Heart left ventricle (tissue), 16 donors: Measurements from ENCODE around the gene KCNQ1. TPM values are rescaled to one million over a fixed set of nuclear protein-coding genes. Genes with fewer than 3 reads are reported as not detected.

ENCODE experiments used
- ATAC-seq, 4 donors: fragments of 200-7000 bp; cut with Tn5 transposase; one replicate each; pipeline ENCODE4 v1.9.1; 2020 to 2022; ENCODE audit warnings: moderate library complexity in 4 of 4, mild to moderate bottlenecking in 3 of 4, moderate number of reproducible peaks in 1 of 4
- DNase-seq, 5 donors: peaks; one replicate each; pipeline ENCODE4 v3.0.0-alpha.2; 2020
- H3K27ac ChIP-seq, 12 donors: fragments of 200-600 bp; sonication (generic) in 4 of 12; one replicate each; pipeline versions ENCODE4 v1.5.0 to v1.8.0; 2016 to 2022; ENCODE audit warnings: mild to moderate bottlenecking in 2 of 12
- H3K27me3 ChIP-seq, 9 donors: fragments of 200-600 bp; sonication (generic) in 2 of 9; one replicate each; pipeline versions ENCODE4 v1.5.1 to v1.8.0; 2016 to 2022; ENCODE audit warnings: mild to moderate bottlenecking in 3 of 9
- H3K36me3 ChIP-seq, 9 donors: fragments of 200-600 bp; sonication (generic) in 2 of 9; one replicate each; pipeline versions ENCODE4 v1.5.0 to v1.8.0; 2018 to 2022; ENCODE audit warnings: mild to moderate bottlenecking in 2 of 9
- H3K4me1 ChIP-seq, 12 donors: fragments of 200-600 bp; sonication (generic) in 4 of 12; one replicate each; pipeline versions ENCODE4 v1.5.0 to v1.8.0; 2016 to 2022; ENCODE audit warnings: mild to moderate bottlenecking in 3 of 12
- H3K4me3 ChIP-seq, 12 donors: fragments of 200-600 bp; sonication (generic) in 4 of 12; one replicate each; pipeline versions ENCODE4 v1.5.0 to v1.8.0; 2017 to 2022; ENCODE audit warnings: mild to moderate bottlenecking in 9 of 12, moderate library complexity in 4 of 12
- H3K9me3 ChIP-seq, 12 donors: fragments of 200-600 bp; sonication (generic) in 4 of 12; one replicate each; pipeline versions ENCODE4 v1.5.0 to v1.8.0; 2016 to 2022; ENCODE audit warnings: mild to moderate bottlenecking in 1 of 12
- CTCF ChIP-seq, 12 donors: fragments of 200-600 bp; sonication (generic) in 4 of 12; IDR thresholded peaks; one replicate each; pipeline versions ENCODE4 v1.5.0 to v1.8.0; 2018 to 2022; ENCODE audit warnings: antibody characterized with exemption in 12 of 12, mild to moderate bottlenecking in 5 of 12
- POLR2A ChIP-seq, 2 donors: fragments of 450-650 bp; IDR thresholded peaks; one replicate each; pipeline ENCODE4 v1.6.1; 2017; ENCODE audit warnings: antibody characterized with exemption in 2 of 2, mild to moderate bottlenecking in 2 of 2, moderate library complexity in 2 of 2
- WGBS, 4 donors: extraction: QIAGEN DNeasy Blood & Tissue Kit in 2 of 4; methylation state at CpG; one replicate each; pipeline versions ENCODE4 v1.1.5 to v1.1.7; 2013 to 2018; 5-methylcytosine and 5-hydroxymethylcytosine counted together
- intact Hi-C, 10 donors: fragments of 100-400 bp; cut with DNase I; formaldehyde crosslinking; loops; one replicate each; pipeline versions ENCODE4 v1.11.1 to v1.14.2; 2022
- polyA plus RNA-seq, 2 donors: library from polyadenylated mRNA; stranded (reverse); fragments of 200-250 nt; gene quantifications; one replicate each; pipeline ENCODE4 v1.2.3, GENCODE V29; 2013
- total RNA-seq, 9 donors: library from RNA; depleted of rRNA in 2 of 9; stranded (reverse); fragments of >200 nt in 2 of 9; fragmentation: NEBNext Ultra II Directional in 3 of 9; extraction: Animal tissue kit (Norgen Biotek cat#: 25700) in 3 of 9; gene quantifications; one replicate each; pipeline versions ENCODE4 v1.1.0 to v1.2.4, GENCODE V29; 2016 to 2023
- donor health status: ischemic (EF 13 %, LVEDD 7.1; RV severe dilation, severe dysfunction).
- donor health status: healthy with polysubstance abuse.
- donor health status: DM: no; HTN: yes; CAD: no.
- donor health status: DM: no; HTN: no; CAD: no.
- donor health status: ischemic (EF 25% LVEDD 6.9; RV normal size, moderate dysfunction).
- donor health status: ischemic (EF 25% LVEDD 5.7; RV mildly dilated, moderate dysfunction).
- donor health status: healthy.
- donor health status: DM: yes; HTN: yes; CAD: no.
- donor health status: ischemic (EF 35%, LVEDD 5.7; RV mildly dilated, moderate dysfunction).
- donor health status: nonischemic (EF 11% LVEDD 7.7; RV severe dilation, severe dysfunction).
- donor health status: DM: yes; HTN: yes; CAD: no.
- donor health status: PGD.
- donor health status: ischemic (EF 29% LVEDD 5.4; RV normal size, mild dysfunction).
- donor health status: nonischemic (EF 23%, LVEDD 6.1; RV moderate dilation, normal function).

KCNQ1 gene
- total and polyA plus RNA-seq, 11 donors: 18.6 to 42.4 (median 31.4) TPM

- no peak overlapping the region for H3K4me3 ChIP-seq
- TF ChIP-seq POLR2A (IDR thresholded peaks at IDR 0.05) (no peak), CTCF (IDR thresholded peaks at IDR 0.05) (no peak)
- no peaks in the 10 kb centered on the region for H3K27me3 ChIP-seq
- H3K36me3 ChIP-seq: no peaks in the 10 kb centered on the region
- WGBS, 4 donors: 79 to 91% (median 89%) methylated on average over 11 to 17 of the region's 17 CpGs
- H3K4me1 ChIP-seq: peaks cover 0 to 32% (median 9%) of the 10 kb centered on the region in 12 donors
- H3K27ac ChIP-seq: no peak overlapping the region
- no peak for DNase-seq
- H3K9me3 ChIP-seq: no peaks in the 10 kb centered on the region
- intact Hi-C loops: no loop called here
- no peak for ATAC-seq
Observed at GRCh38 chr11:2728128-2728662, 283.4 kb downstream of the KCNQ1 start.

- intact Hi-C loops: no loop called here
- DNase-seq: no peak
- H3K9me3 ChIP-seq: no peaks in the 10 kb centered on the region
- H3K4me1 ChIP-seq: peaks cover 0 to 32% (median 9%) of the 10 kb centered on the region in 12 donors
- WGBS, 4 donors: 88 to 93% (median 91%) methylated on average over 15 to 18 of the region's 18 CpGs
- H3K36me3 ChIP-seq: no peaks in the 10 kb centered on the region
- no peak for ATAC-seq
- no peak overlapping the region for H3K4me3 ChIP-seq
- TF ChIP-seq POLR2A (IDR thresholded peaks at IDR 0.05): no peak
- no peaks in the 10 kb centered on the region for H3K27me3 ChIP-seq
- H3K27ac ChIP-seq: no peak overlapping the region
Observed at GRCh38 chr11:2728663-2729332, 284.0 kb downstream of the KCNQ1 start.

- Histone ChIP-seq H3K9me3 (no peaks in the 10 kb centered on the region), H3K4me3 (no peak overlapping the region), H3K27me3 (no peaks in the 10 kb centered on the region), H3K27ac (no peak overlapping the region), H3K4me1 (peaks cover 0 to 29% (median 9%) of the 10 kb centered on the region in 12 donors), H3K36me3 (no peaks in the 10 kb centered on the region)
- TF ChIP-seq CTCF (IDR thresholded peaks at IDR 0.05) (no peak), POLR2A (IDR thresholded peaks at IDR 0.05) (no peak)
- WGBS, 4 donors: 94 to 96% (median 95%) methylated on average over 9 of the region's 9 CpGs
- ATAC-seq: no peak
- no peak for DNase-seq
- intact Hi-C loops: no loop called here
Observed at GRCh38 chr11:2729841-2730240, 285.0 kb downstream of the KCNQ1 start.

- no peak for TF ChIP-seq CTCF (IDR thresholded peaks at IDR 0.05)
- TF ChIP-seq POLR2A (IDR thresholded peaks at IDR 0.05): no peak
- intact Hi-C loops: no loop called here
- no peak overlapping the region for H3K4me3 ChIP-seq
- H3K4me1 ChIP-seq: peaks cover 0 to 22% (median 7%) of the 10 kb centered on the region in 12 donors
- H3K27me3 ChIP-seq: no peaks in the 10 kb centered on the region
- ATAC-seq (peak in 1 of 4 donors; percentile 35), DNase-seq (no peak)
- no peaks in the 10 kb centered on the region for H3K9me3 ChIP-seq
- no peaks in the 10 kb centered on the region for H3K36me3 ChIP-seq
- WGBS, 4 donors: 67 to 75% (median 70%) methylated on average over 14 to 16 of the region's 16 CpGs
- no peak overlapping the region for H3K27ac ChIP-seq
Observed at GRCh38 chr11:2730272-2731129, 285.7 kb downstream of the KCNQ1 start.
